HCT116 (cell line): ENCODE data around the gene CLPX. TPM values are rescaled to one million over a fixed set of nuclear protein-coding genes. Genes with fewer than 3 reads are reported as not detected.

Experiments
- ATAC-seq: fragments of 200-7000 bp; cut with Tn5 transposase; 2 replicates; pipeline ENCODE4 v1.9.1; 2020; ENCODE audit warnings: mild to moderate bottlenecking, moderate library complexity
- BruUV-seq: library from RNA; stranded (reverse); fragments of 400-500 nt; replicated peaks from 2 replicates; lab custom pipeline; 2021; lab: Mats Ljungman, UMichigan
- CTCF ChIA-PET: fragments of 300-600 bp; sonication (Branson Sonifier 250); formaldehyde crosslinking; loops from one replicate; lab custom pipeline; 2021; ENCODE audit warnings: antibody characterized with exemption; lab: Charles Lee
- POLR2A ChIA-PET: fragments of 300-600, 350-600 bp; sonication (Branson Sonifier 250); formaldehyde crosslinking; loops from one replicate; lab custom pipeline; 2021; ENCODE audit warnings: antibody characterized with exemption; lab: Charles Lee
- RAD21 ChIA-PET, 2 experiments: fragments of 300-600 bp; sonication (Branson Sonifier 250); formaldehyde crosslinking; loops; one replicate each; lab custom pipeline; 2023; ENCODE audit warnings: low total read pairs in 2 of 2; ENCODE audit not compliant: uncharacterized antibody in 2 of 2, unreplicated experiment in 2 of 2, low non-redundant PET in 1 of 2; lab: Charles Lee
- DNase-seq: peaks from one replicate; pipeline ENCODE4 v3.0.0-alpha.2; 2010; ENCODE audit warnings: low read depth, low spot score
- H2AFZ ChIP-seq: fragments of 200-600 bp; shearing (Covaris generic), sonication (generic); 2 replicates; pipeline ENCODE4 v1.6.1; 2017; ENCODE audit warnings: low read depth, mixed run types, mixed read lengths, antibody characterized with exemption, low read length; ENCODE audit not compliant: poor library complexity, severe bottlenecking
- H3K27ac ChIP-seq: 2 replicates; pipeline ENCODE4 v1.5.1; 2012; ENCODE audit warnings: low read depth, low read length
- H3K27me3 ChIP-seq: fragments of 200-600 bp; sonication (generic); 2 replicates; pipeline ENCODE4 v1.6.1; 2016; ENCODE audit warnings: mixed run types, low read length, mixed read lengths; ENCODE audit not compliant: insufficient read depth
- H3K36me3 ChIP-seq, 2 experiments: fragments of 200-500 bp in 1 of 2; fragments of 200-600 bp in 1 of 2; sonication (Bioruptor generic) in 1 of 2; sonication (generic) in 1 of 2; 2 replicates each; pipeline versions ENCODE4 v1.5.1 to v1.6.1; 2014 to 2016; ENCODE audit warnings: low read length in 2 of 2, inconsistent platforms in 1 of 2, mixed read lengths in 1 of 2, mixed run types in 1 of 2; ENCODE audit not compliant: insufficient read depth in 2 of 2, control insufficient read depth in 1 of 2
- H3K4me1 ChIP-seq, 2 experiments: fragments of 200-600 bp in 1 of 2; sonication (generic) in 1 of 2; 2 replicates each; pipeline versions ENCODE4 v1.5.1 to v1.6.1; 2012 to 2017; ENCODE audit warnings: low read length in 2 of 2, inconsistent platforms in 1 of 2, mild to moderate bottlenecking in 1 of 2, mixed read lengths in 1 of 2, mixed run types in 1 of 2, moderate library complexity in 1 of 2; ENCODE audit not compliant: insufficient read depth in 2 of 2, control insufficient read depth in 1 of 2
- H3K4me2 ChIP-seq: fragments of 200-600 bp; sonication (generic); 2 replicates; pipeline ENCODE4 v1.6.1; 2017; ENCODE audit warnings: mixed run types, low read length, mixed read lengths
- H3K4me3 ChIP-seq, 2 experiments: fragments of 200-600 bp in 1 of 2; sonication (generic) in 1 of 2; replicated peaks in 1 of 2; 2 replicates each; pipeline ENCODE4 v1.5.1; 2011 to 2016; ENCODE audit warnings: low read length in 2 of 2, control low read depth in 1 of 2, low read depth in 1 of 2, mild to moderate bottlenecking in 1 of 2, mixed read lengths in 1 of 2, mixed run types in 1 of 2
- H3K79me2 ChIP-seq: fragments of 200-600 bp; sonication (generic); 2 replicates; pipeline ENCODE4 v1.6.1; 2017; ENCODE audit warnings: mild to moderate bottlenecking, mixed run types, low read length, moderate library complexity, mixed read lengths; ENCODE audit not compliant: insufficient read depth
- H3K9ac ChIP-seq: fragments of 200-600 bp; sonication (generic); 2 replicates; pipeline ENCODE4 v1.6.1; 2016; ENCODE audit warnings: low read length, mixed read lengths
- H3K9me2 ChIP-seq: fragments of 200-600 bp; sonication (generic), shearing (Covaris generic); 2 replicates; pipeline ENCODE4 v1.6.1; 2017; ENCODE audit warnings: mixed run types, mild to moderate bottlenecking, moderate library complexity; ENCODE audit not compliant: insufficient read depth
- H3K9me3 ChIP-seq, 2 experiments: fragments of 200-500 bp in 1 of 2; fragments of 200-600 bp in 1 of 2; sonication (Bioruptor generic) in 1 of 2; sonication (generic) in 1 of 2; 2 replicates each; pipeline ENCODE4 v1.6.1; 2014 to 2017; ENCODE audit warnings: low read length in 2 of 2, mixed read lengths in 2 of 2, inconsistent platforms in 1 of 2, low read depth in 1 of 2, mild to moderate bottlenecking in 1 of 2, mixed run types in 1 of 2, moderate library complexity in 1 of 2; ENCODE audit not compliant: control insufficient read depth in 1 of 2, insufficient read depth in 1 of 2
- H4K20me1 ChIP-seq: fragments of 200-600 bp; sonication (generic), shearing (Covaris generic); 2 replicates; pipeline ENCODE4 v1.6.1; 2017; ENCODE audit warnings: mixed run types, mild to moderate bottlenecking, moderate library complexity; ENCODE audit not compliant: insufficient read depth
- CBX3 ChIP-seq: IDR thresholded peaks from 2 replicates; pipeline ENCODE4 v1.6.1; 2012; ENCODE audit warnings: low read depth
- EGR1 ChIP-seq: IDR thresholded peaks from 2 replicates; pipeline ENCODE4 v1.6.1; 2012; ENCODE audit warnings: low read depth
- ELF1 ChIP-seq: IDR thresholded peaks from 2 replicates; pipeline ENCODE4 v1.6.1; 2012; ENCODE audit warnings: low read depth, borderline replicate concordance
- EZH2phosphoT487 ChIP-seq: fragments of 200-600 bp; IDR thresholded peaks from 2 replicates; pipeline ENCODE4 v1.6.1; 2018; ENCODE audit warnings: antibody characterized with exemption, borderline replicate concordance
- FOSL1 ChIP-seq: IDR thresholded peaks from 2 replicates; pipeline ENCODE4 v1.6.1; 2012; ENCODE audit warnings: low read depth
- JUND ChIP-seq: IDR thresholded peaks from 2 replicates; pipeline ENCODE4 v1.6.1; 2012
- POLR2A ChIP-seq: IDR thresholded peaks from 2 replicates; pipeline ENCODE4 v1.7.0; 2011; ENCODE audit warnings: borderline replicate concordance; ENCODE audit not compliant: insufficient read depth, insufficient read length; ENCODE audit errors: extremely low read depth
- POLR2AphosphoS5 ChIP-seq: IDR thresholded peaks from 2 replicates; pipeline ENCODE4 v1.6.1; 2011; ENCODE audit warnings: mild to moderate bottlenecking, low read depth, low read length, moderate library complexity
- RAD21 ChIP-seq: IDR thresholded peaks from 2 replicates; pipeline ENCODE4 v1.6.1; 2012; ENCODE audit warnings: low read depth, mild to moderate bottlenecking
- REST ChIP-seq: IDR thresholded peaks from 2 replicates; pipeline ENCODE4 v1.6.1; 2012; ENCODE audit warnings: low read depth
- SIN3A ChIP-seq: IDR thresholded peaks from 2 replicates; pipeline ENCODE4 v1.6.1; 2012; ENCODE audit warnings: low read depth
- SP1 ChIP-seq: IDR thresholded peaks from 2 replicates; pipeline ENCODE4 v1.6.1; 2012; ENCODE audit warnings: low read depth
- SRF ChIP-seq: IDR thresholded peaks from 2 replicates; pipeline ENCODE4 v1.6.1; 2012; ENCODE audit warnings: low read depth
- YY1 ChIP-seq: IDR thresholded peaks from 2 replicates; pipeline ENCODE4 v1.6.1; 2011; ENCODE audit warnings: low read length, low read depth, moderate library complexity, mild to moderate bottlenecking; ENCODE audit not compliant: insufficient replicate concordance; ENCODE audit errors: extremely low read depth
- intact Hi-C: fragments of 100-400 bp; cut with micrococcal nuclease; formaldehyde crosslinking; loops from 2 replicates; pipeline ENCODE4 v1.10.0; 2022
- total RNA-seq: library from RNA; stranded (reverse); gene quantifications from one replicate; pipeline ENCODE4 v1.2.1, GENCODE V29; 2021; ENCODE audit not compliant: unreplicated experiment

CLPX gene
- total RNA-seq, 1 experiment from 2014 or later: 64.1 TPM

GRCh38 chr15:65198571-65198970 lies 13.4 kb upstream of the CLPX start:
- no peak for ATAC-seq
- Histone ChIP-seq H3K4me3 (no peak overlapping the region), H3K27me3 (no peaks in the 10 kb centered on the region), H3K79me2 (no peaks in the 10 kb centered on the region), H3K27ac (no peak overlapping the region), H2AFZ (no peak overlapping the region), H4K20me1 (no peaks in the 10 kb centered on the region)
- ChIA-PET CTCF (no interaction called here), RAD21 (no interaction called here), POLR2A (no interaction called here)
- TF ChIP-seq JUND: no peak
- no peak for TF ChIP-seq CBX3
- no peak for TF ChIP-seq SP1
- TF ChIP-seq POLR2A: no peak
- no peak for TF ChIP-seq EZH2phosphoT487
- TF ChIP-seq YY1: no peak
- TF ChIP-seq POLR2AphosphoS5: no peak
- no peak for TF ChIP-seq REST
- TF ChIP-seq, all 23 proteins: peak for 0
- BruUV-seq: no TSS peak
- H3K4me2 ChIP-seq: no peak overlapping the region
- no peaks in the 10 kb centered on the region for H3K4me1 ChIP-seq
- no peak for DNase-seq
- intact Hi-C loops: no loop called here
- H3K9me2 ChIP-seq: no peaks in the 10 kb centered on the region
- no peak overlapping the region for H3K9ac ChIP-seq
- H3K9me3 ChIP-seq: no peaks in the 10 kb centered on the region
- H3K36me3 ChIP-seq: no peaks in the 10 kb centered on the region

GRCh38 chr15:65197337-65197645 lies 12.1 kb upstream of the CLPX start:
- Histone ChIP-seq H3K9ac (no peak overlapping the region), H3K4me3 (no peak overlapping the region), H3K27me3 (no peaks in the 10 kb centered on the region), H3K9me3 (no peaks in the 10 kb centered on the region), H3K79me2 (no peaks in the 10 kb centered on the region), H3K4me1 (no peaks in the 10 kb centered on the region), H3K27ac (no peak overlapping the region), H2AFZ (no peak overlapping the region), H3K4me2 (no peak overlapping the region), H4K20me1 (no peaks in the 10 kb centered on the region), H3K9me2 (no peaks in the 10 kb centered on the region), H3K36me3 (no peaks in the 10 kb centered on the region)
- DNase-seq (no peak), ATAC-seq (no peak)
- no TSS peak for BruUV-seq
- ChIA-PET CTCF (no interaction called here), POLR2A (no interaction called here), RAD21 (no interaction called here)
- TF ChIP-seq SP1 (no peak), ELF1 (no peak), POLR2AphosphoS5 (no peak), FOSL1 (no peak), REST (no peak), EGR1 (no peak), SIN3A (no peak), RAD21 (no peak), SRF (no peak)
- intact Hi-C loops: no loop called here
